ENCODE results near the gene ZNF319. TPM values are rescaled to one million over a fixed set of nuclear protein-coding genes. Genes with fewer than 3 reads are reported as not detected.

The ZNF319 gene
- total and polyA plus RNA-seq, 2 of the 13 experiments (the other 11 are each of a cell fraction or from before 2014, with no cell fraction given) = 2.4 to 3.6 TPM

- no peak for TF ChIP-seq ZNF674 (CRISPR knock-in tag; IDR thresholded peaks at IDR 0.05; ENCODE audit: low read depth)
- no peak for TF ChIP-seq ZNF34 (CRISPR knock-in tag; IDR thresholded peaks at IDR 0.05; ENCODE audit: borderline replicate concordance)
- TF ChIP-seq ZBTB33 (CRISPR knock-in tag; IDR thresholded peaks at IDR 0.05) = no peak
- no peak for TF ChIP-seq TCF7 (IDR thresholded peaks at IDR 0.05; ENCODE audit: low read depth)
- no peak for TF ChIP-seq HNF1A (IDR thresholded peaks at IDR 0.05; ENCODE audit: low read depth)
- no peak for TF ChIP-seq HNF1A (CRISPR knock-in tag; IDR thresholded peaks at IDR 0.05; ENCODE audit: borderline replicate concordance)
- no peak for TF ChIP-seq CAMTA2 (CRISPR knock-in tag; IDR thresholded peaks at IDR 0.05; ENCODE audit: borderline replicate concordance)
- TF ChIP-seq RAD21 (CRISPR knock-in tag; IDR thresholded peaks at IDR 0.05) = no peak
These were observed 40.7 kb downstream of the ZNF319 start (continued) for GRCh38 chr16:57959804-57960203.
